ENCODE measurements around the gene SMAD4.
"Not testable (repeated sequence)": the region's sequence is repeated elsewhere in the genome, so short reads cannot be mapped to it uniquely, and the experiment has no call there.

Gene SMAD4

DNA sequence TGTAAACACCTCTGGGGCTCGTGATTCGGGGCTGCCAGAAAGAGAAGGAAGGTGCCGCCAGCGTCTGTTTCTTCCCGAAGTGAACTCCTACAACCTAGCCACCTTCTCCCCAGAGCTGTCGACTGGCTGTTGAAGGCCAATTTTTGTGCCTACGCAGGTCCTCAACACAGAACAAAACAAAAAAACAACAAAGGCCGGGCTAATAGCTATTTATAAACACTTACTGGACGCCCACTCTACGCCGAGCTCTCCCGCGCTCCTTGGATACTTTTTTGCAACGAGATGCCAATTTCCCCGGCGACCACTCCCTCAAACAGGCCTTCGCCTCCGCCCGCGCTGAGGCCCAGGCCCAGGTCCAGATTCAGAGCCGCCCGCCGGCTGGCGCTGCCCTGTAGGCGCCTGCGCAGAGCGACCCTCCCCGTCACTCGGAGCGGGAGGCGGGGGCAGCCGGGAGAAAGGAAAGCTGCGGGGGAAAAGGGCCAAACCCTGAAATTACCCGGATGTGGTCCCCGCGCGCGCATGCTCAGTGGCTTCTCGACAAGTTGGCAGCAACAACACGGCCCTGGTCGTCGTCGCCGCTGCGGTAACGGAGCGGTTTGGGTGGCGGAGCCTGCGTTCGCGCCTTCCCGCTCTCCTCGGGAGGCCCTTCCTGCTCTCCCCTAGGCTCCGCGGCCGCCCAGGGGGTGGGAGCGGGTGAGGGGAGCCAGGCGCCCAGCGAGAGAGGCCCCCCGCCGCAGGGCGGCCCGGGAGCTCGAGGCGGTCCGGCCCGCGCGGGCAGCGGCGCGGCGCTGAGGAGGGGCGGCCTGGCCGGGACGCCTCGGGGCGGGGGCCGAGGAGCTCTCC, at the start of gene SMAD4:
Gene SMAD4, plus strand, starts transcription at position 520 of the 843 bp plus-strand sequence. CDS start 16,834 bp downstream, outside the sequence.
- peak; percentile 99 for DNase-seq (ENCODE audit: low spot score)

DNA sequence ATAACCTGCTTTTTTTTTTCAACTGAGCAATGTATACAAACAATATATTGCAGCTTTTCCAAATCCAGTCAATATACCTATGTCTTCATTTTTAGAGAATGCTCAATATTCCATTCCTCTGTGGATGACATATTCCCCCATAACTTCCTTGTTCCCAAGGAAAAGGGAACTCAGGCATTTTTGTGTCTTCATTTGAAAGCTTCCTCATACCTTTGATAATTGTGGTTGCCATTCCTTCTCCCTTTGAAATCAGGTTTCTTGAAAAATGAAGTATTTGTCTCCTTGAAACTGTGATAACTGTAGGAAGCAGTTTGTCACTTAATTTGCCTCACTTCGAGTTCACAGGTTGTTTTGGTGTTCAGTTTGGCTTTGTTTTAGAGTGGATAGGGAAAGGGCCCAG, 48.6 kb upstream of the SMAD4 start:
- no peak for DNase-seq (ENCODE audit: low spot score)

DNA sequence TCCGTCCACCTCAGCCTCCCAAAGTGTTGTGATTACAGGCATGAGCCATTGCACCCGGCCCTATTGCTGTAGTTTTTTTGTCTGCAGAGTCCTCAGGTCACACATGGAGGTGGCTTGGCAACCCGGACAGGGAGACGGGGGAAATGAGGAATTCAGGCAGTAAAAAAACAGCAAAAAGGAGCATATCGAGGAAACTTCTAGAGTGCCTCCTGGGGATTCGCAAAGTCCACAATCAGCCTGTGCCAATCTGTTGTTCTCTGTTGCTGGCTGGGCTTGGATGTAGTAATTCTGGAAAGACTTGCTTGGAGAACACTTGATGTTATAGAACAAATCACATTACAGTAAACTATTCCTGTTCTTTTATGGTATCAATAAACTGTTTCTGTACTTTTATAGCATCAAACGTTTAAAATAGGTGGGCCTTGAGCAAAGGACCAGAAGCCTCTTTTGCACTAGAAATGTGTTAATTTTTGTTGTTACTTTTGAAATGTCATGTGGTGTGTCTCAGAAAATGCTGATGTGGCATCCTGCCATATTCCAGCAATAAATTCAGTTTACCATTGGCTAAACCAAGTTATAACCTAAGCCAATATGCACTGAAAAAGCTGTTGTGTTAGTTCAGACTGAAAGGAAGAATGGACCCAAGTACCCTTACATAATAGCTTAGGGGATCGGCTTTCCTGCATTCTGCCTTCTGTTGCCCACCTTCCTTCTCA, 47.8 kb upstream of the SMAD4 start:
- no peak for DNase-seq (ENCODE audit: low spot score)

DNA sequence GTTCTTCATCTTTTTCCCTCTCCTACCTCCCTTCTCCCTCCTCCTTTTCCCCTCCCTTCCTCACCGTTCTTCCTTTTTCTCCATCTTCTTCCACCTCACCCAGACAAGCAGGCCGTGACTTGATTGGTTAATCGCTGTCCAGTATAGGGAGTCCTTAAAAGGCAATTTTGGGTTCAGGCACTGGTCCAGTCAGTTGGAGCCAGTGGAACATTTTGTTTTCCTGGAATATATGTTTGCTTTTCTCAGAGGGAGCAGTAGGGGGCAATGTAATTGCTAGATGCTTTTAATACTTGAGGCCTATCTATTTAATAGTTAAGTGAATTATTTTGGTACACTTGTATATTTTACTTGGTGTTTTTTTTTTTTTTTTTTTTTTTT, 47.2 kb upstream of the SMAD4 start:
- no peak for DNase-seq (ENCODE audit: low spot score)

DNA sequence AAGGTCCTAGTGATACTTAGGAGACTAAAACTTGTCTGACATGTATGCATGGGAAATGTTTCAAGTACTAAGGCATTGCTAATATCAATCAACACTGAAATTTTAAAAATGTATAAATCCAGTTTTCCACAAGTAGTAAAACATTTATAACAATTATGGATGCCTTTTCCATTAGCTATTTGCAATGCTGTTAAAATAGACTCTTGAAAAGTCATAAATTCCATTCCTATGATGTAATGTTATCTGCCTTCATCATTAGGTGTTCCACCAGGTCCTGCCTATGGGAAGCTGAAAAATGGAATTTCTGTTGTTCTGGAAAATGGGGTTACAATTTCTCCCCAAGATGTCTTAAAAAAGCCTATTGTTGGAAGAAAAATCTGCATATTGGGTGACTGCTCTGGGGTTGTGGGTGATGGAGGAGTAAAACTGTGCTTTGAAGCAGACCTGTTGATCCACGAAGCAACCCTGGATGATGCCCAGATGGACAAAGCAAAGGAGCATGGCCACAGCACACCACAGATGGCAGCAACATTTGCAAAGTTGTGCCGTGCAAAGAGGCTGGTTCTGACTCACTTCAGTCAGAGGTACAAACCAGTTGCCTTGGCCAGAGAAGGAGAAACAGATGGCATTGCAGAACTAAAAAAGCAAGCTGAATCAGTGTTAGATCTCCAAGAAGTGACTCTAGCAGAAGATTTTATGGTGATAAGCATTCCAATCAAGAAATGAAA, 43.5 kb upstream of the SMAD4 start:
- DNase-seq (ENCODE audit: low spot score): peak; percentile 39

DNA sequence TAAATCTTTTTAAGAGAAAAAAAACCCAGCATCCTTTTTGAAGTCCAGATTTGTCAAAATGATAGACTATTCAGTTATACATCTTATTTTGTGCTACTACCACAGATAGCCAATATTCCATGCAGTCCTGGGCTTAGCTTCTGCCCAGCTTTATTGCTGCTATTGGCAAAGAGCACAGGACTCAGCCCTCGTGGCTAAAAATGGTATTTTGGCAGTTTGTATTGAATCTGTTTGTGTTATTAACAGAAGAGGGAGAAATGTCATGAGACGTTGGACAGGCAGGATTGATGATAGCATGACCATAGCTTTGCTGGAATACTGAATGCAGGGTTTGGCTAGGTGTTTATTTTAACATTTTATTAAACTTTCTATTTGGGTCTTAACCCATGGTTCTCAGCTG, 42.8 kb upstream of the SMAD4 start:
- DNase-seq (ENCODE audit: low spot score): no peak

DNA sequence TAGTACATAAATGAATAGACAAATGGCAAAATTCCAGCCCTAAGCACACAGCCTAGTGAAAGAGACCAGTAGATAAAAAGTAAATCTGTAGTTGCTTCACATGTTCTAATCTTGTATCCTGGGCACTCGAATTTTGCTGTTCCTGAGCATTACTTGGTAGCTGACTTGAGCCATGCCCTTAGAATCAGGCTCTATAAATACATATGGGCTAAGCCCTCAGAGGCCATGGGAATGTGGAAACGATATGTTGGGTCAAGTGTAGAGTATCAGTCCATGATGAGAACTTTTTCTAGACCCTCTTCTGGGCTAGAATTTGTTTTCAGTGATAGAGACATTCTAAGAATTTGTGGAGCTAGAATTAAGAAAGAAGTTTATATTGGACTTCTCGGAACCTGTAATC, 40.3 kb upstream of the SMAD4 start:
- no peak for DNase-seq (ENCODE audit: low spot score)

DNA sequence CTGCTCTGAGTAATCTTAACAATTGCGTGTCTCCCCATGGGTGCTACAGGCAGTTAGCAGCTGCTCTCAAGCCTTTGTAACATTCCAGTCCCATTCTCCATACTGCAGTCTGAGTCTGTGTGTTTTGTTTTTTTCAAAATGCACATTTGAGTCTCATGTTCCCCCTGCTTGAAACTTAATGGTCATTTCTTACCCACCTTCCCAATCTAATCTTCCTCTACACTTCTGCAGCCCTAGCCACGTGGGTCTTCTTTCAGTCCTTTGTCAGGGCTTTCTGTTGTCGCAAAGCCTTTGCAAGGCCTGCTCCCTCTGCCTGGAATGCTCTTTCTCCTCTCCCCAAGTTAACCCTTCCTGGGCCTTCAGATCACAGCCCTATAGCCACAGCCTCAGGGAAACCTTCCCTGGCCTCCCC, 37.7 kb upstream of the SMAD4 start:
- no peak for DNase-seq (ENCODE audit: low spot score)

DNA sequence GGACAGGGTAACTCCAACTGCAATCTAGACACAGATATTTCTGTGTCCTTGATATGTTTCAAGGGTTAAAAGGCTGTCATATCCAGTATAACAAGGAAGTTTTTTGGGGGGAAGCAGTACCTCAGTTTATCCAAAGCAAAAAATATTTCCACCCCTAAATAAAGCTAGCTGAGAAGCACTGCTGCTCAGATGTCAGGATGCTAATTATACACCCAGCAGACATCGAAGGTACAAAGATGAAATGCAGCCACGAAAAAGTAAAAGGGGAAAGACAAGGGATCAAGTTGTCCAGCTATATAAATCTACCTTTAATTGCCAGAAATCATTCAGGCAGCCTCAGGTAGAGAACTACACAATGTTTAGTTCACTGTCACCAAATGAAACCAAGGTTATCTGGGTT, 36.0 kb upstream of the SMAD4 start:
- no peak for DNase-seq (ENCODE audit: low spot score)

DNA sequence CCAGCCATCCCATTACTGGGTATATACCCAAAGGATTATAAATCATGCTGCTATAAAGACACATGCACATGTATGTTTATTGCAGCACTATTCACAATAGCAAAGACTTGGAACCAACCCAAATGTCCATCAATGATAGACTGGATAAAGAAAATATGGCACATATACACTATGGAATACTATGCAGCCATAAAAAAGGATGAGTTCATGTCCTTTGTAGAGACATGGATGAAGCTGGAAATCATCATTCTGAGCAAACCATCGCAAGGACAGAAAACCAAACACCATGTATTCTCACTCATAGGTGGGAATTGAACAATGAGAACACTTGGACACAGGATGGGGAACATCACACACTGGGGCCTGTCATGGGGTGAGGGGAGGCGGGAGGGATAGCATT, 26.8 kb upstream of the SMAD4 start:
- not testable (repeated sequence) for DNase-seq (ENCODE audit: low spot score)

DNA sequence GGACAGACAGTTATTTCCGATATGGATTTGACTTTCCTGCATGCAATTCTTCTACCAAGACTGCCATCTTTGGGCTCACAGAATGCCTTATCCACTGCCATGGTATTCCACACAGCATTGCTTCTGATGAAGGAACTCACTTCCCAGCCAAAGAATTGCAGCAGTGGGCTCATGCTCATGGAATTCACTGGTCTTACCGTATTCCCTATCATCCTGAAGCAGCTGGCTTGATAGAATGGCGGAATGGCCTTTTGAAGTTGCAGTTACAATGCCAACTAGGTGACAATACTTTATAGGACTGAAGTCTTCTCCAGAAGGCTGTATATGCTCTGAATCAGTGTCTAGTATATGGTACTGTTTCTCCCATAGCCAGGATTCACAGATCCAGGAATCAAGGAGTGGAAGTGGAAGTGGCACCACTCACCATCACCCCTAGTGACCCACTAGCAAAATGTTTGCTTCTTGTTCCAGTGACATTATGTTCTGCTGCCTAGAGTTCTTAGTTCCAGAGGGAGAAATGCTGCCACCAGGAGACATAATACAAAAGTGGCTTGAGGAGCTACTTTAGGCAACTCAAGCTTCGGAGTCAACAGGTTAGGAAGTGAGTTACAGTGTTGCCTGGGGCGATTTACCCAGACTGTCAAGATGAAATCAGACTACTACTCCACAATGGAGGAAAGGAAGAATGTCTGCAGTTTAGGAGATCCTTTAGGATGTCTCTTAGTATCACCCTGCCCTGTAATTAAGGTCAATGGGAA, 23.8 kb upstream of the SMAD4 start:
- no peak for DNase-seq (ENCODE audit: low spot score)

DNA sequence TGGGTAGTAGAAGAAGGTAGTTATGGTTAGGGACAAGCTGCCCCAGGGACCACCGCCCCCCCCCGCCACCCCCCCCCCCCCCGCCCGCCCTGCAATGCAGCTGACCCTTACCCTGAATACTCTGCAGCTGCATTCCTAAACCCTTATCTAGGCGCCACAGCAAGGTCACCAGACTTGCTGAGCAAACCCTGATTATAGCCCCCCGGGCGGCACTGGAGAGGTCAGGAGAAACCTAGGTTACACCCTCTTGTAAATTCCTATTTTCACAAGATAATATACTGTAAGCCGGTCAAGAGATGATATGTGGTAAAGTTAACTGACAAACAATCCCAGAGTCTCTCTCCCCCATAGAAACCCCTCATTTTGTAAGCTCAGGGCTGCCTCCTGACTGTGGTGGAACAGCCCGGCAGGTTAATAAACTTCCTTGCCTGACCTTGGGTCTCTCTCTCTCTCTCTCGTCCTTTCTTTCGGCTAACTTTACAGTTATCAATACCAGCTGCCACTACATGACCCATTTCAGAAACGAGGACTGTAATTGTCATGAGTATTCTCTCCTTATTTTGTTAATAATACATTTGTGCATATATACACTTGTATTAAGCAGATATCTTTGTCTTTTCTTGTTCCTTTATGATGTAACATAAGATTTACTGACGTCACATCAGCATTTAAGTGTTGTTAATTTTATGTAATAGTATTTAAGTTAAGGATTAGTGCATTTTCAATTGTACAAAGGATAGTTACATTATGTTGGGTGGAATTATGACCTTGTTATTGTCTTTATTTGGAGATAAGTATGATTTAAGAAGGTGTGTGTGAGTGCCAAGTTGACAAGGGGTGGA, 22.8 kb upstream of the SMAD4 start:
- no peak for DNase-seq (ENCODE audit: low spot score)

DNA sequence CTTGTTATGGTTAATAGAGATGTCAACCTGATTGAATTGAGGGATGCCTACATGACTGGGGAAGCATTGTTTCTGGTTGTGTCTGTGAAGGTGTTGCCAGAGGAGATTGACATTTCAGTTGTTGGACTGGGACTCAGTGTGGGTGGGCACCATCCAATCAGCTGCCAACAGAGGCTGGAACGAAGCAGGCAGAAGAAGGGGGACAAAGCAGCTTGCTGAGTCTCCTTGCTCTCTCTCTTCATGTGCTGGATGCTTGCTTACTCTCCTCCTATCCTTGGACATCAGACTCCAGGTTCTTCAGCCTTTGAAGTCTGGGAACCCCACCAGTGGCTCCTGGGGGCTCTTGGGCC, 22.2 kb upstream of the SMAD4 start:
- no peak for DNase-seq (ENCODE audit: low spot score)

DNA sequence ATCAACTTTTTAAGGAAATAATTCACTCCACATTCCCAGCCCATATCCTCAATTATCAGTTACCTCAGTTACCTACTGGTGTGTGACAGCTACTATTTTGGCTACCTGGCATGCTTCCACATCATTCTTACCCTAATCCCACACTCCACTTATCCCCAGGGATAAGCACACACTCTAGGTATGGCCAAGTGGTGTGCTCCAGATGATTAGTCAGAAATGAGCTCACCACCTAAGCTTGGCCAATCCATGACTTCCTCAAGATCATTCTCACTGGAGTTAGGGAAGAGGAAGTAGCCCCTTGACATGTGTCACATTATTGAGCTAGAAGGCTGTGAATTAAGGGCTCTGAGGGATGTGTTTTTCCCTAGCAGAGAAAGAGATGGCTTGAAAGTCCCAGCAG, 20.9 kb upstream of the SMAD4 start:
- DNase-seq (ENCODE audit: low spot score): no peak

DNA sequence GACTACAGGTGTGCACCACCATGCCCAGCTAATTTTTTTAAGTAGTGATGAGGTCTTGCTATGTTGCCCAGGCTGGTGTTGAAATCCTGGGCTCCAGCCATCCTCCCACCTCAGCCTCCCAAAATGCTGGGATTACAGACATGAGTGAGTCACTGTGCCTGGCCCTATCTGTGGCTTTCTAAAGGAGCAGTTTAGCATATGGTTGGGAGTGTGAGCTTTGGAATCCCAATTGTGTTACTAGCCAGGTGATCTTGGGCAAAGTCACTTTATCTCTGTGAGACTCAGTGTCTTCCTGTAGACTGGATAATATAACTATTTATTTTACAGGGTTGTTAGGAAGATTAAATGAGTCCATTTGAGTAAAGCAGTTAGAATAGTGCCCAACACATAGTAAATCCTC, 19.8 kb upstream of the SMAD4 start:
- DNase-seq (ENCODE audit: low spot score): no peak

DNA sequence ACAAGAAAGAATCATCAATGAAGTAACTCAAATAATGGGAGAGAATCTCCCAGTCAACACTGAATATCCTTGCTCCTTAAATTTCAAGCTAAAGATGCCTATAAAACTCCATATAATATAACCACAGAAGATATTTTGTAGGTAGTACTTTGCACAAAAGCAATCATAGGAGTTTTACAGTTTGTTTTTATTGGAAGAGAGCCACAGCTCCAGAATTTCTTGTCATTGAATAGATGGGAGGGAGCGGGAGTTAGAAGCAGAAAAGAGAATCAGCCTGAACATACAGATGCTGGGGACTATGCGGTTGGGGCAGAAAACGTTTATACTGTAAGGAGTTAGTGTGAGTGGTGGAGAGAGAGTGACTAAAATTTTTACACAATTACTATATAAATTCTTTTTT, 18.3 kb upstream of the SMAD4 start:
- DNase-seq (ENCODE audit: low spot score): no peak

DNA sequence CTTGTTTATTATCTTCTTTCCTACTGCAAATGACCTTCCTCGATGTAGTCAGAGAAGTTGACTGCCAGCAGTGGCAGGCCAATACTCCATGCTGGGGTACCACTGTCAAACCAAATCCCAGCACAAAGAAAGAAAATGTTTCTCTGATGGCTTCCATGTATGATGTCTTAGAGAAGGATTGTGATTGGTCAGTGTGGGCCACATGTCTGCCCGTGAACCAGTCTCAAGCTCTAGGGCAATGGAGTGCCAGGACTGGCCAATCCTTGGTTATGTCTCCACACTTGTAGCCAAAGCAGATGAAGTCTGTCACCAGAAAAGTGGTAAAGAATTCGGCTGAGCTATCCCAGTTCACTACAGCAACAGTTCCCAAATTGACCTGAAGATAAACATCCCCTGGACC, 17.6 kb upstream of the SMAD4 start:
- no peak for DNase-seq (ENCODE audit: low spot score)

DNA sequence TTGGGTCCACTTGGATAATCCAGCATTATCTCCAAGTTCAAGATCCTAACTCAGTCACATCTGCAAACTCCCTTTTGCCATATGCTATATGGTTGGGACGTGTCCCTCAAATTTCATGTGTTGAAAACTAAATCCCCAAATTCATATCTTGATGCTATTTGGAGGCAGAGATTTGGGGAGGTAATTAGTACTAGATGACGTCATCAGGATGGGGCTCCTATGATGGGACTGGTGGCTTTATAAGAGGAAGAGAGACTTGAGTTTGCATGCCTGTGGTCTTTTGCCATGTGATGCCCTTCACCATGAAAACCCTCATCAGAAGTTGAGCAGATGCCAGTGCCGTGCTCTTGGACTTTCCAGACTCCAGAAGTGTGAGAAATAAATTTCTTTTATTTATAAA, 16.8 kb upstream of the SMAD4 start:
- no peak for DNase-seq (ENCODE audit: low spot score)

DNA sequence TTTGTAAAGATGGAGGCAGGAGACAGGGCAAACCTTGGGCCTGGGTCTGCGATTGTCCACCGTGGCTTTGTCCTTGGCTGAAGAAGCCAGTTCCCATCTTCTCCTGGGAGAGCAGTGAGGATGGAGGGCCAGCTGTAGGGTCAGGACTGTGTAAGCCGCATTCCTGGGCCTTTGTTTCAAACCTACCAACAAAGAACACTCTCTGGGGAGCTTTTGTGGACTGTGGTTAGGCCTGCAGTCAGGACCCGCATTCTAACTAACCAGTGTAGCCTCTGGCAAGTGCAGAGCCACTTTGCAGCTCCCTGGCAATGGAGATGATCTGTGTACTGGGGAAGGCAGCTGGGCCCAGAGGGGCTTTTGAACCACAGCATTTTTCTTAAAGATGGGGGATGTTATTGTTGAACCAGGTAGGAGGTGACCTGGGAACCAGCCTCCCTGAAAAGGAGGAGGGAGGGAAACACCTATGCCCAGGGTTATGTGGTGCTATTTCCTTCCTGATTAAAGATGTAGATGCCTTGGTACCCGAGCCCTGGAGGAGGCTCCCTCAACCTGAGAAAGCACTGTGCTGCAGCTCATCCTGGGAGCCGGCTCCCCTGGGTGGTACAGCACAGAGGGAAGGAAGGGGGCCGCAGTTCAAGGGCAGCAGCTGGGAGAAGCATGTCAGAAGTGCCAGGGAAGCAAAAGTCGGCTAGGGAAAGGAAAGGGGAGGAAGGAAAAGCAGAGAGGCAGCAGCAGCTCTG, 12.7 kb upstream of the SMAD4 start:
- DNase-seq (ENCODE audit: low spot score): no peak

DNA sequence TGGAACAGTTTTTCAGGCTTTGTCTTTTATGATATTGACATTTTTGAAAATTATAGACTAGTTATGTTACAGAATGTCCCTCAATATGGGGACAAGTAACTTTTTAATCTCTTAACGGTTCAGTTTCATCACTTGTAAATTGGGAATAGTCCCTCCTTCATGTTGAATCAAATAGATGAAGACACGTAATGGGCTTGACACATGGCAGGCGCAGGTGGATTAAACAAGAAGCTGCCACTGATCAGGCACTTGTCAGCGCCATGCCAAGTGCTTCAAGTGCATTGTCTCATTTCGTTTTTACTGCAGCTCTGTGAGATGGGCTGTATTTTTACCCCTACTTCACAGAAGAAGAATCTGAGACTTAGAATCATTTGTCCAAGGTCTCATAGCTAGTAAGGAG, 9.5 kb upstream of the SMAD4 start:
- DNase-seq (ENCODE audit: low spot score): no peak

Measured in AG08396 (cell line).